ENCODE results near the gene LILRA6. TPM values are rescaled to one million over a fixed set of nuclear protein-coding genes. Genes with fewer than 3 reads are reported as not detected.

The LILRA6 gene
- polyA plus RNA-seq, 1 experiment = not detected

DNA sequence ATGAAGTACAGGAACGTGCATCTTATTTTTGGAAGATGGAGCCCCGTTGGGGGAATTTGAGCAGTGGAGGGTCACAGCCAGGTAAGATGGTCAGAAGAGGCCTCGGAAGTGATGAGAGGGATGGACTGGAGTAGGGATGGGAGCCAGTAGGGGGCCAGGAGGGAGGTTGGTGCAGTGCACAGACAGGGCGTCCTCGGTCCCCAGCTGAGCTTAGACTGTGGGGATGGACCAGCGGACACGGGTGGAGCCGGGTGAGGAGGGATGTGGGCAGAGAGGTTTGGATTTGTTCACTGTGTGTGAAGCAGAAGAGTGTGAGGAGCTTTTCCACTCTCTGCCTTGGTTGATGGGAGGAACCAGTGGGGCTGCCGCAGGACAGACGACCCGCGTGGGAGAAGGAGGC is 31.4 kb downstream of the LILRA6 start:
- DNase-seq (ENCODE audit: low read depth, low spot score) = no peak
- peak overlapping the region; percentile 61 for H3K27ac ChIP-seq (ENCODE audit: low read depth, low read length)
- no peak overlapping the region for H3K4me3 ChIP-seq (ENCODE audit: low read depth, low read length)
- H3K9me3 ChIP-seq (ENCODE audit: control insufficient read depth, insufficient read depth, low read length) = no peaks in the 10 kb centered on the region; the same call in 1 of the 2 replicates
- TF ChIP-seq, protein P1, sequence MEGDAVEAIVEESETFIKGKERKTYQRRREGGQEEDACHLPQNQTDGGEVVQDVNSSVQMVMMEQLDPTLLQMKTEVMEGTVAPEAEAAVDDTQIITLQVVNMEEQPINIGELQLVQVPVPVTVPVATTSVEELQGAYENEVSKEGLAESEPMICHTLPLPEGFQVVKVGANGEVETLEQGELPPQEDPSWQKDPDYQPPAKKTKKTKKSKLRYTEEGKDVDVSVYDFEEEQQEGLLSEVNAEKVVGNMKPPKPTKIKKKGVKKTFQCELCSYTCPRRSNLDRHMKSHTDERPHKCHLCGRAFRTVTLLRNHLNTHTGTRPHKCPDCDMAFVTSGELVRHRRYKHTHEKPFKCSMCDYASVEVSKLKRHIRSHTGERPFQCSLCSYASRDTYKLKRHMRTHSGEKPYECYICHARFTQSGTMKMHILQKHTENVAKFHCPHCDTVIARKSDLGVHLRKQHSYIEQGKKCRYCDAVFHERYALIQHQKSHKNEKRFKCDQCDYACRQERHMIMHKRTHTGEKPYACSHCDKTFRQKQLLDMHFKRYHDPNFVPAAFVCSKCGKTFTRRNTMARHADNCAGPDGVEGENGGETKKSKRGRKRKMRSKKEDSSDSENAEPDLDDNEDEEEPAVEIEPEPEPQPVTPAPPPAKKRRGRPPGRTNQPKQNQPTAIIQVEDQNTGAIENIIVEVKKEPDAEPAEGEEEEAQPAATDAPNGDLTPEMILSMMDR (IDR thresholded peaks at IDR 0.05; ENCODE audit: low read depth, low read length) = no peak
- no peaks in the 10 kb centered on the region for H3K27me3 ChIP-seq (ENCODE audit: control insufficient read depth, insufficient read depth, low read length)
- ChIA-PET CTCF (interaction anchor here (0.9 kb wide), 1 partner anchor 20 kb away, joined by 4 read pairs; no protein-coding TSS in a partner anchor), POLR2A (interaction anchor here (0.8 to 3.9 kb wide), 2 partner anchors 22 to 521 kb away, joined by 5 to 29 read pairs; partner anchors contain the start of gene MBOAT7)

DNA sequence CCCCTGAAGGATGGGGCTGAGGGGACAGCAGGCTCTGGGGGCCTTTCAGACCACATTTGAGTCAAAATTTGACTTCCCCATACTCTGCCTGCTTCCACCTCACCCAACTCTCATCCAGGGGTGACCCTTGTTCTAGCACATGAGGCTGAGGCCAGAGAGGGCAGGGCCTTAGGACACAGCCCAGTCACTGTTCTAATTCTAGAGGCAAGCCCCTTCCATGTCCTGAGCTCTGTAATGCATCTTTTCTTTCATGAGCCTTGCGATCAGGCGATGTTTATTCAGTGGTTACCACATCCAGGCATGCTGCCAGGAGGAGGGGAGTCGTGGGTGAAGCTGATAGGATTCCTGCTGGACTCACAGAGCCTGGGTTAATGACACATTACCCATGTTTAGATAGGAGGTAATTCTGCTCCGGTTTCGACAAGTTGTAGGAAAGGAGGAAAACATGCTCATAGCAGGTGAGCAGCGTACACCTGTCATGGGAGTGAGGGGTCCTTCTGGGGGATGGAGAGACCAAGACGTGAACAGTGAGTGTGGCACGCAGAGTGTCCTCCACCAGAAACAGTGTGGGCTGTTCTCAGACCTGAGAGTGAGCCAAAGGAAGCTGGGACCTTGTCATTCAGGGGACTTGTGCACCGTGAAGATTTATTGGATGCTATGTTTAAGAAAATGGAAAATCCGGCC is 32.6 kb downstream of the LILRA6 start:
- no peaks in the 10 kb centered on the region for H3K27me3 ChIP-seq (ENCODE audit: control insufficient read depth, insufficient read depth, low read length)
- TF ChIP-seq, protein P1 (IDR thresholded peaks at IDR 0.05; ENCODE audit: low read depth, low read length) = no peak
- ChIA-PET CTCF (interaction anchor here (0.8 to 0.9 kb wide), 2 partner anchors 20 to 21 kb away, joined by 3 read pairs; partner anchors contain the start of gene MBOAT7), POLR2A (interaction anchor here (0.5 to 3.9 kb wide), 8 partner anchors 9 to 342 kb away, joined by 3 to 29 read pairs (median 8); partner anchors contain the start of genes CNOT3, LENG1, MBOAT7 and RPS9)
- peak; percentile 96 for DNase-seq (ENCODE audit: low read depth, low spot score)
- H3K27ac ChIP-seq (ENCODE audit: low read depth, low read length) = peak overlapping the region; percentile 90
- no peaks in the 10 kb centered on the region; the same call in 1 of the 2 replicates for H3K9me3 ChIP-seq (ENCODE audit: control insufficient read depth, insufficient read depth, low read length)
- H3K4me3 ChIP-seq (ENCODE audit: low read depth, low read length) = peak overlapping the region; percentile 17; the same call in 1 of the 2 replicates

DNA sequence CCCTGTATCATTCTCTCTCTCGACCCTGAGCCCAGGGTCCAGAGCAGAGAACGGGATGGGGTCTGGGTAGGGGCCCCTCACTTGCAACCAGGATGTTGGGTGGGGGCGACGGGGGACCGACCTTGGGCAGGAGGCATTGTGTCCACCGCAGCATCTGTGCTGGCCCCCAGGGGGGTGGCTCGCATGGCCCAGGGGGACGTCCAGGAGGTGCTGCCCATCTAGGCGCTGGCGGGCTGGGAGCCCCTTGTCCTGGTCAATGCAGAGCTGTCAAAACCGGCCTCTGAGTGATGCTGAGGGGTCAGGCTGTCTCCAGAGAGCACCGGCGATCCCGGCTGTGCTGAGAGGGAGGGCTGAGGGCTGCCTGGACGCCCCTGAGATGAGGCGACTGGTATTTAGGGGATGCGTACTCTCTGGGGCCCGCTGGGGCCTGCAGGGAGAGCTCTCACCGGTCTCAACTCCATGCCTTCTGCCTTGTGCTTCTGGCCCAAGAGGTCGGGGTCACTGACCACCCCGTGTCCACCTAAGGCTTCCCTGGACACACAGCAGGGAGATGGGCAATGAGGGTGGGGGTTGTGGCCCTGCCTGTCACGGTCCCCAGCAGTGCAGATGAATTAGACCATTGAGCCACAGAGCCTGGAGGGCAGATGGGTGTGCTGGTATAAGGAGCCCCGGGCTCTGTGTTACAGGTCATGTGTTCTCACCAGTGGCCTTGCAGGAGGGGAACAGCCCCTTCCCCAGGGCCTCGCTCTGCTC is 33.4 kb downstream of the LILRA6 start:
- ChIA-PET POLR2A (interaction anchor here (0.7 to 4.9 kb wide), 8 partner anchors 9 to 72 kb away, joined by 3 to 29 read pairs (median 8); partner anchors contain the start of genes CNOT3, LENG1, MBOAT7 and RPS9), CTCF (interaction anchor here (0.9 kb wide), 1 partner anchor 20 kb away, joined by 3 read pairs; the partner anchor contains the start of gene MBOAT7)
- TF ChIP-seq, protein P1 (IDR thresholded peaks at IDR 0.05; ENCODE audit: low read depth, low read length) = no peak
- H3K27ac ChIP-seq (ENCODE audit: low read depth, low read length) = peak overlapping the region; percentile 90
- 0 out of 2 replicates have a peak overlapping the region, but pooled peaks have one; percentile 1 for H3K4me3 ChIP-seq (ENCODE audit: low read depth, low read length)
- H3K9me3 ChIP-seq (ENCODE audit: control insufficient read depth, insufficient read depth, low read length) = no peaks in the 10 kb centered on the region; the same call in 1 of the 2 replicates
- H3K27me3 ChIP-seq (ENCODE audit: control insufficient read depth, insufficient read depth, low read length) = no peaks in the 10 kb centered on the region
- no peak for DNase-seq (ENCODE audit: low read depth, low spot score)

DNA sequence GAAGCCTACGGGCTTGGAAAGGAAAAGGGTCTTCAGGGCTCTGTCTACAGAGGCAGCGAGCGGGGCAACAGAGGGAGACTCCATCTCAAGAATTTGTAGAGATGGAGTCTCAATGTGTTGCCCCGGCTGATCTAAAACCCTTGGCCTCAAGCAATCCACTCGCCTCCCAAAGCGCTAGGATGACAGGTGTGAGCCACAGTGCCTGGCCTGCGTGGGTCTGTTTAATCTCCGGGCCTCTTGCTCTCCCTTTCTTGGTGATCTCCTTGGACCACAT is 33.9 kb downstream of the LILRA6 start:
- H3K4me3 ChIP-seq (ENCODE audit: low read depth, low read length) = no peak overlapping the region
- TF ChIP-seq, protein P1 (IDR thresholded peaks at IDR 0.05; ENCODE audit: low read depth, low read length) = no peak
- no peaks in the 10 kb centered on the region; the same call in 1 of the 2 replicates for H3K9me3 ChIP-seq (ENCODE audit: control insufficient read depth, insufficient read depth, low read length)
- peak overlapping the region; percentile 39 for H3K27ac ChIP-seq (ENCODE audit: low read depth, low read length)
- DNase-seq (ENCODE audit: low read depth, low spot score) = no peak
- ChIA-PET CTCF (no interaction called here), POLR2A (interaction anchor here (1.0 to 4.9 kb wide), 3 partner anchors 17 to 36 kb away, joined by 3 to 29 read pairs (median 24); partner anchors contain the start of genes MBOAT7, TMC4 and TSEN34)
- no peaks in the 10 kb centered on the region for H3K27me3 ChIP-seq (ENCODE audit: control insufficient read depth, insufficient read depth, low read length)

Data from AG04450 (cell line).